WI38 (cell line): ENCODE results near the gene CLEC1B.
"Not testable (repeated sequence)": the region's sequence is repeated elsewhere in the genome, so short reads cannot be mapped to it uniquely, and the experiment has no call there.

ENCODE experiments used
- H3K4me3 ChIP-seq: 2 replicates; pipeline ENCODE4 v1.5.1; 2011; ENCODE audit warnings: low read depth, mild to moderate bottlenecking, control low read depth, low read length
- TF ChIP-seq, protein P1 (sequence below): IDR thresholded peaks from 2 replicates; pipeline ENCODE4 v1.5.1; 2012; ENCODE audit warnings: low read depth, mild to moderate bottlenecking, control low read depth, low read length

The CLEC1B gene

DNA sequence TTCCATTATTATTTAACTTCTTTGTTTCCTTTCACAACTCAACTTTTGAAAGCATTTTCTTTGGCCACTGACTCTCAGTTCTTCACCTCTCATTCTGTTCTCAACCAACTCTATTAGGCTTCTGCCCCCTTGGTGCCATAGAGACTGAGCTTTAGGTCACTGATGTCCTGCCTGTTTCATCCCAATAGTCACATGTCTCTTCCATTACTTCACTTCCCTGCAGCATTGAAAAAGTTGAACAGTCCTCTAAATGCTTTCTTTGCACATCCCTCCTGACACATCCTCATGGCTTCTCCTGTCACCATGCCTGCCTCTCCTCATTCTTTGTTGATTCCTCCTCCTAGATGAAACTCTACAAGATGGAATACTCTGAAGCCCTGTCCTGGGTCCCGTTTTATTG is 25.0 kb downstream of the CLEC1B start:
- no peak overlapping the region for H3K4me3 ChIP-seq
- TF ChIP-seq, protein P1, sequence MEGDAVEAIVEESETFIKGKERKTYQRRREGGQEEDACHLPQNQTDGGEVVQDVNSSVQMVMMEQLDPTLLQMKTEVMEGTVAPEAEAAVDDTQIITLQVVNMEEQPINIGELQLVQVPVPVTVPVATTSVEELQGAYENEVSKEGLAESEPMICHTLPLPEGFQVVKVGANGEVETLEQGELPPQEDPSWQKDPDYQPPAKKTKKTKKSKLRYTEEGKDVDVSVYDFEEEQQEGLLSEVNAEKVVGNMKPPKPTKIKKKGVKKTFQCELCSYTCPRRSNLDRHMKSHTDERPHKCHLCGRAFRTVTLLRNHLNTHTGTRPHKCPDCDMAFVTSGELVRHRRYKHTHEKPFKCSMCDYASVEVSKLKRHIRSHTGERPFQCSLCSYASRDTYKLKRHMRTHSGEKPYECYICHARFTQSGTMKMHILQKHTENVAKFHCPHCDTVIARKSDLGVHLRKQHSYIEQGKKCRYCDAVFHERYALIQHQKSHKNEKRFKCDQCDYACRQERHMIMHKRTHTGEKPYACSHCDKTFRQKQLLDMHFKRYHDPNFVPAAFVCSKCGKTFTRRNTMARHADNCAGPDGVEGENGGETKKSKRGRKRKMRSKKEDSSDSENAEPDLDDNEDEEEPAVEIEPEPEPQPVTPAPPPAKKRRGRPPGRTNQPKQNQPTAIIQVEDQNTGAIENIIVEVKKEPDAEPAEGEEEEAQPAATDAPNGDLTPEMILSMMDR, result no peak

GRCh38 chr12:9971181-9971580 is 27.7 kb downstream of the CLEC1B start, which contains the start of gene CLEC12A:
TSS of gene CLEC12A (plus strand) at chr12:9971409. CDS start at chr12:9971597, 188 bp downstream.
- H3K4me3 ChIP-seq, result no peak within 1 kb of the TSS

DNA sequence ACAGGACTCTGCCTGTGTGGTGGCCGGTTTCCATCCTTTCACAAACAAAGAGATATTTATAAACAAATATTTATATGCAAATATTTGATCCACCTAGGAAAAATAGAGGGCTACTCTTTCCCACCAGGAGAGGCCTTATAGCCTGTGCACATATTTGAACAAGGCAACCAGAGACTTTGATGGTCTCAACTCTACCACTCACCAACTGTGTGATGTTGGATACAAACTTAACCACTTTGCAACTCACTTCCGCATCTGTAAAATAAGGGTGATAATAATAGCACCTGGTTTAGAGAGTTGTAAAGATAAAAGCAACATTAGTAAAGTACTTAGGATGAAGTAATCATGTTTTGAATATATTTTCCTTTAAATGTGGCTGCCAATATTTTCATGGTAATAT is 29.2 kb downstream of the CLEC1B start:
- H3K4me3 ChIP-seq, result no peak overlapping the region
- TF ChIP-seq, protein P1, result no peak

More at GRCh38 chr12:9971181-9971580, 27.7 kb downstream of the CLEC1B start, which contains the start of gene CLEC12A:
- TF ChIP-seq, protein P1, result no peak

- H3K4me3 ChIP-seq, result no peak overlapping the region
- TF ChIP-seq, protein P1, result no peak
These were observed 37.0 kb downstream of the CLEC1B start for GRCh38 chr12:9961901-9962300.

- TF ChIP-seq, protein P1, result no peak
- no peak overlapping the region for H3K4me3 ChIP-seq
These were observed 37.8 kb downstream of the CLEC1B start for GRCh38 chr12:9961106-9961505.

GRCh38 chr12:9960590-9960989 is 38.3 kb downstream of the CLEC1B start:
- H3K4me3 ChIP-seq, result no peak overlapping the region
- TF ChIP-seq, protein P1, result no peak

DNA sequence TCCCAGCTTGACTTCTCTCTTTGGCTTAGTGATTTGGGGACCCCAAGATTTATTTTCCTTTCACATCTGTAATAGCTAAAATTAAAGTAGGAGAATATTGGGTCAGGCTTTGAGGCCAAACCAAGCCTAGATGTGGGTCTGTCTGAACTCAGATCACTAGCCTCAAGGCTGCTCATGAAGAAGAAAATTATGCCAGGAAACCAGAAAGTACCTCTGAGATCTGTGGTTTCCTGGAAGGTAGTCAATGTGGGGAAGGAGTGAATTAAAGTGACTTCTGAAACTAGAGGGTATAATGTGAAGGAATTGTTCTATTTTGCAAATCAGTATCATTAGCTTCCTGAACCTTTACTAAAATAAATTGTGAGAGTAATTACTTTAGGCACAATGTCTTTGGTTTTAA is 41.1 kb downstream of the CLEC1B start:
- H3K4me3 ChIP-seq, result no peak overlapping the region
- TF ChIP-seq, protein P1, result no peak

GRCh38 chr12:9952954-9953729 is 45.8 kb downstream of the CLEC1B start:
- H3K4me3 ChIP-seq, result not testable (repeated sequence)
